ENCODE measurements around the gene ING4. TPM values are rescaled to one million over a fixed set of nuclear protein-coding genes. Genes with fewer than 3 reads are reported as not detected.

The ING4 gene
- total RNA-seq, 4 donors from 2014 or later = 25.2 to 180 (median 62.0) TPM

- Histone ChIP-seq H3K4me3 (no peak overlapping the region), H3K9me3 (no peaks in the 10 kb centered on the region), H3K27me3 (peaks cover 0 to 5% of the 10 kb centered on the region in 2 donors), H3K36me3 (no peaks in the 10 kb centered on the region), H3K4me1 (no peaks in the 10 kb centered on the region), H3K27ac (no peak overlapping the region)
- intact Hi-C loops (cut with DNase I; ENCODE audit: low total_unique reads) = no loop called here
- TF ChIP-seq CTCF (IDR thresholded peaks at IDR 0.05) (no peak), POLR2A (IDR thresholded peaks at IDR 0.05) (no peak)
- no peak for DNase-seq
Measured at GRCh38 chr12:6696690-6697583, 34.0 kb upstream of the ING4 start.

- no peak overlapping the region for H3K4me3 ChIP-seq
- no peaks in the 10 kb centered on the region for H3K4me1 ChIP-seq
- no peaks in the 10 kb centered on the region for H3K9me3 ChIP-seq
- intact Hi-C loops (cut with DNase I; ENCODE audit: low total_unique reads) = no loop called here
- H3K36me3 ChIP-seq = no peaks in the 10 kb centered on the region
- TF ChIP-seq POLR2A (IDR thresholded peaks at IDR 0.05) = no peak
- TF ChIP-seq CTCF (IDR thresholded peaks at IDR 0.05) = no peak
- H3K27ac ChIP-seq = no peak overlapping the region
- no peak for DNase-seq
- no peaks in the 10 kb centered on the region for H3K27me3 ChIP-seq
Measured at GRCh38 chr12:6695313-6696045, 32.6 kb upstream of the ING4 start.

- TF ChIP-seq POLR2A (IDR thresholded peaks at IDR 0.05) (no peak), CTCF (IDR thresholded peaks at IDR 0.05) (no peak)
- Histone ChIP-seq H3K36me3 (no peaks in the 10 kb centered on the region), H3K27ac (no peak overlapping the region), H3K4me1 (peaks cover 0 to 4% of the 10 kb centered on the region in 2 donors), H3K4me3 (no peak overlapping the region), H3K9me3 (no peaks in the 10 kb centered on the region), H3K27me3 (no peaks in the 10 kb centered on the region)
- no peak for DNase-seq
- intact Hi-C loops (cut with DNase I; ENCODE audit: low total_unique reads) = no loop called here
Measured at GRCh38 chr12:6694701-6695100, 31.8 kb upstream of the ING4 start.

- no peaks in the 10 kb centered on the region for H3K36me3 ChIP-seq
- H3K27ac ChIP-seq = no peak overlapping the region
- TF ChIP-seq POLR2A (IDR thresholded peaks at IDR 0.05) (no peak), CTCF (IDR thresholded peaks at IDR 0.05) (no peak)
- no peak for DNase-seq
- H3K4me1 ChIP-seq = peaks cover 0 to 4% of the 10 kb centered on the region in 2 donors
- intact Hi-C loops (cut with DNase I; ENCODE audit: low total_unique reads) = no loop called here
- H3K27me3 ChIP-seq = no peaks in the 10 kb centered on the region
- no peak overlapping the region for H3K4me3 ChIP-seq
- no peaks in the 10 kb centered on the region for H3K9me3 ChIP-seq
Measured at GRCh38 chr12:6693832-6694355, 31.0 kb upstream of the ING4 start.

GRCh38 chr12:6692888-6693287 lies 30.0 kb upstream of the ING4 start:
- peaks cover 0 to 10% of the 10 kb centered on the region in 2 donors for H3K4me1 ChIP-seq
- H3K27me3 ChIP-seq = no peaks in the 10 kb centered on the region
- H3K27ac ChIP-seq = no peak overlapping the region
- intact Hi-C loops (cut with DNase I; ENCODE audit: low total_unique reads) = no loop called here
- H3K9me3 ChIP-seq = no peaks in the 10 kb centered on the region
- TF ChIP-seq CTCF (IDR thresholded peaks at IDR 0.05) (no peak), POLR2A (IDR thresholded peaks at IDR 0.05) (no peak)
- no peaks in the 10 kb centered on the region for H3K36me3 ChIP-seq
- no peak for DNase-seq
- H3K4me3 ChIP-seq = no peak overlapping the region

All from uterus (tissue), 4 donors.